ENCODE results near the gene CD8B. TPM values are rescaled to one million over a fixed set of nuclear protein-coding genes. Genes with fewer than 3 reads are reported as not detected.
"Not testable (repeated sequence)": the region's sequence is repeated elsewhere in the genome, so short reads cannot be mapped to it uniquely, and the experiment has no call there.

CD8B gene
- total RNA-seq, result 1 to 10 TPM; 1.8 to 7.3 (median 2.8) TPM

DNA sequence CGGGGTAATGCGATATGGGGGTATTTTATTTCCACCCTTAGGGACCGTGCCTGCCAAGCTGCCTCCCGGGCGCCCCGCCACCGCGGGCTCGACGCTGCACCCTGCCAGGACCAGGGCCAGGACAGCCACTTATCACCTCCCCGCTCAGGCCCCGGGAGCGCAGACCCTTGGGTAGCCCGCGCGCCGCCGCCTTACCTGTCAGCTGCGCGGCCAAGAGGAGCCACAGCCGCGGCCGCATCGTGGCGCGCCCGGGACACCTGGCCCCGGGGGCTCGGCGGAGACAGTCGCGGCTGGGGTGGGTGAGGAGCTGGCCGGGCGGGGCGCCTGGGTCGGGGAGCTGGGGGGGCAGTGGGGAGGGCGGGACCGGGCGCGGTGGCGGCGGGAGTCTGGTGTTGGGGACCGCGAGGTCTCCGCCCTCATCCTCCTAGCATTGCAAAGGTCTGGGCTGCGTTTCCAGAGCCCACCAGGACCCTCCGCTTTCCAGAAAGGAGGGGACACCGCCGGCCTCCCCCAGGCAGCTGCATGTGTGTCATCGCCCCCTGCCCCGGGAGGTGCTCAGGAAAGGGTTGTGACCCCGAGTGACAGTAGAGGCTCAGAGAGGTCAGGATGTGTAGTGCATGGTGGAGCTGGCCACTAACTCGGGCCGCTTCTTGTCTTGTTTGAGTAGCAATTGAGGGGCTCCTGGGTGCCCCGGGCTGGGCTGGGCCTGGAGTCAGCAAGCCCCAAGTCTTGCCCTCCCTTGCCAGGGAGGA is at the start of gene CD8B:
Gene CD8B (minus strand): TSS at position 259 of the 752 bp plus-strand sequence. CDS start 21 bp downstream, at position 238.
- ATAC-seq (ENCODE audit: low FRiP score); DNase-seq (ENCODE audit: low spot score): not testable (repeated sequence)

DNA sequence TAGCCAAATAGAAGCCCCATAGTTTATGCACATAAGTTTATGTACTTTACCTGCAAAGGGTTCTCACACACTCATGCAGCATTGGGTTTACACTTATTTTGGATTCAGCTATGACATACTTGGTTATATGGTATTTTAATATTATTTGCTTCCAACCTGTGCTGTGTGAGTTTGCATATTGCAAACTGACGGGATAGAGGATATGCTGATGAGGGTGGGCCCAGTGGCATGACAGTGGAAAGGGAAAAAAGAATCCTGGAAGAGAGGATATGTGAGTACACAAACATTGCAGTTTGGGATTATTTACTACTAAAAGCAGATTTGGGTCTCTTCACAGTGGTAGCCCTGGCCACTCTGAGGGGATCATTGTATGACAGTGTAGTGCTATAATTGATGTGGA is 44.2 kb upstream of the CD8B start:
- not testable (repeated sequence) for ATAC-seq (ENCODE audit: low FRiP score); DNase-seq (ENCODE audit: low spot score)

- not testable (repeated sequence) for ATAC-seq (ENCODE audit: low FRiP score); DNase-seq (ENCODE audit: low spot score)
Observed at GRCh38 chr2:86900687-86901086, 39.0 kb upstream of the CD8B start.

DNA sequence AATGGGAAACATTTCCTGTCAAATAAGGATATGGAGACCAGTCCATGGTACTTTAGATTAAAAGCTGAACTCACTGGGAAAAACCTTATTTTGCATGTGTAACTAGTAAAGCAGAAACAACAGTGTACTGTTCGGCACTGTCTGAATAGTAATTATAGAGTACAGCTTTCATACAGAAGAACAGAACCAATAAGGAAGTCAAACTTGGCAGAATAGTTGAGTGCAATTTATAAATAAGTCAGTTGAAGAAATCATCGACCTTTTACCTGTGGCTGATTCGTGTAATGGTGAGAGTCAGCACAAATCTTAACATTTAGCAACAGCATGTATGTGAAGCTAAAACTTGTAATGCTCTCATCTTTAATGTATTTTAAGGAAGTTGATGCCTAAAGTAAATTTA is 24.3 kb upstream of the CD8B start:
- not testable (repeated sequence) for DNase-seq (ENCODE audit: low spot score); ATAC-seq (ENCODE audit: low FRiP score)

DNA sequence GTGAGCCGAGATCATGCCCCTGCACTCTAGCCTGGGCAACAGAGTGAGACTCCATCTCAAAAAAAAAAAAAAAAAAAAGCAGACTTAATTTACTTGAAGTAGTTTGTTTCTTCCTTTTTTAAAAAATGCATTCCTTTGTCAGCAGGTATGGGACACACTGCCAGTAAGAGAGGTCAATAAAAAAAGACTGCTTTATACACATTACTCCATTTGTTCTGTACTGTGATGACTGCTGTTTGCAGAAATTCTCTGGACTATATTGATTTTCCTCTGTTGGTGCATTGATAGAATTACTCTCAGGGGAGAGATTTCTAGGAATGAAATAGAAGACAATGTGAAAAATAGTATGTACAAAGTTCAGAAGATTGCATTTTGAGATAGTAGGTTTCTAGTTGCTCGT is 21.2 kb upstream of the CD8B start:
- not testable (repeated sequence) for DNase-seq (ENCODE audit: low spot score); ATAC-seq (ENCODE audit: low FRiP score)

- not testable (repeated sequence) for ATAC-seq (ENCODE audit: low FRiP score); DNase-seq (ENCODE audit: low spot score)
Observed at GRCh38 chr2:86882118-86882665, 20.5 kb upstream of the CD8B start.

- ATAC-seq (ENCODE audit: low FRiP score); DNase-seq (ENCODE audit: low spot score): not testable (repeated sequence)
Observed at GRCh38 chr2:86878986-86879385, 17.3 kb upstream of the CD8B start.

DNA sequence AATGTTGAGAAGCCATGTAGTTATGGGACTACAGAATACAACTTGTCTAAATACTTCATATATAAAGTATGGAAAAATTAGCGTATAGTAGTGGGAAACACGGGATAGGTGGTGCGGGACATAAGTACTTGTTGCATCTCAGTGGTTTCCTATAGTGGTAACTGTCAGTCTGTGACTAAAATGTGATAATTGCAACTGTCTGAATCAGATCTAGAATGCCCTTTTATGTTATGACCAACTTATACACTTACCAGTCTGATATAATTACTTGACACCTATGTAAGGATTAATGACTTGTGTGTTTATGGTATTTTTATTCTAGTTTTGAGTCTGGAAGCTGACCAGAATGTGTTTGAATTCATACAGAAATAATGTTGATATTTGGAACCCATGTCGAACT is 9.3 kb upstream of the CD8B start:
- DNase-seq (ENCODE audit: low spot score); ATAC-seq (ENCODE audit: low FRiP score): not testable (repeated sequence)

GRCh38 chr2:86868895-86869468 is 7.3 kb upstream of the CD8B start:
- not testable (repeated sequence) for ATAC-seq (ENCODE audit: low FRiP score); DNase-seq (ENCODE audit: low spot score)

DNA sequence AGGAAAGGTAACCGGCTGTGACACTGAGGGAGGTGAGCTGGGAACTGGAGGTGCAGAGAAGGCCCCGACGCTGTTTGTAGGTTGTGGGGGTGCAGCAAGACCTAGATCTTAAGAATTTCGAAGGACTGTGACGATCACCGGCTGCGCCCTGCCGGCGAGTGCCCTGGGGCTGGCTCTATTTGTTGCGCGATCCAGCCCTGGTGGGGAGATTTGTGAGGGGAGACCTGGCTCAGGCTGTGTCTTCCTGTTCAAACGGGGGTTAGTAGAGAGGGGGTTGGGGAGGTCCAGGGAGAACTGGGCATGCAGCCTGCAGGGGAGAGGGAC is 656 bp upstream of the CD8B start:
- not testable (repeated sequence) for DNase-seq (ENCODE audit: low spot score); ATAC-seq (ENCODE audit: low FRiP score)

DNA sequence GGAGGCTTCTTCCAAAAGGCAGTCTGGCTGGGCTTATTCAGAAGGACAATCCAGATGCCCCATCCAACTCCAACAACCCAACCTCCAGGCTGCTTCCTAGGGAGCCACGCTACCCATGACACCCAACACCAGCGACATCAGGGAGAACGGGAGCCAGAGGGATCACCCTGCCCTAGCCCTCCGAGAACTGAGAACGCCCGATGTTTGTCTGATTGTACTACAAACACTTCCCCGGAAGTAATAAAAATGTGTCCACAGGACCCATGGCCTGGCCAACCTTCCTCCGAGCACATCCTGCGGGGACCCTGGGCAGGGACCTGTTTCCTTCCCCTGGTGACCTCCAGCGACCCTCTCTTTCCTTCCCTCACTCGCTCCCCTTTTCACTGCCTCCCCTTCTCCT is 511 bp downstream of the CD8B start:
- ATAC-seq (ENCODE audit: low FRiP score); DNase-seq (ENCODE audit: low spot score): not testable (repeated sequence)

DNA sequence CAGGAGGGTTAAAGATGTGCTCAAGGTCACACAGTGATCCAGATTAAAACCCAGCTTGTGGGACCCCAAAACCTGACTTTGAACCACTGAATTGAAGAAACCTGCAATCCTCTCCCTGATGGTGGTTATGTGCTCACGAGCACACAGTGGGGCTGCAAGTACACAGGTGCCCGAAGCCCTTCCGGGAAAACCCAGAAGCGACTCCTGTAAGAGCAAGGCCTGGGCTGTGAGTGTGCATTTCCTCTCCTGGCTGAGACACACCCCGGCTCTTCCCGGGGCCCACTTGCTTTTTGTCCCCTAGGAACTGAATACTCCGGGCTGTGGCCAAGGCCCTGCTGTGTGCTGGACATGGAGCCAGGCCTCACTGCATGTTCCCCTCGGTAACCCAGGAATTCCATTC is 1.1 kb downstream of the CD8B start:
- not testable (repeated sequence) for ATAC-seq (ENCODE audit: low FRiP score); DNase-seq (ENCODE audit: low spot score)

DNA sequence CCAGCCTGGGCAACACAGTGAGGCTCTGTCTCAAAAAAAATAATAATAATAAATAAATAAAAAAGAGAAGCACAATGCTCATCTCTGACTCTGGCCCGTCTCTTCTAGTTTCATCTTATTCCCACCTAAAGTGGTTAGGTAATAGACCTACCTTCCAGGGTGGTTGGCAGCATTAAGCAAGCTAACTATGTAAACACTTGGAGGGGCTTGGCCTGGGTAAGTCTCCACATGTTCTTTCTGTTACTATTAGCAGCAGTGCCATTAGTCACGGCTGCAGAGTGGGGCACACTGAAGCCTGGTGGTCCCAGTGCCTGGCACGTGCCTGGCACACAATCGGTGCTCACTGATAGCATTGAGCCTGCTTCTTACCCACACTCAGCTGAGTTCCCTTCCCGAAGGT is 4.0 kb downstream of the CD8B start:
- ATAC-seq (ENCODE audit: low FRiP score); DNase-seq (ENCODE audit: low spot score): not testable (repeated sequence)

DNA sequence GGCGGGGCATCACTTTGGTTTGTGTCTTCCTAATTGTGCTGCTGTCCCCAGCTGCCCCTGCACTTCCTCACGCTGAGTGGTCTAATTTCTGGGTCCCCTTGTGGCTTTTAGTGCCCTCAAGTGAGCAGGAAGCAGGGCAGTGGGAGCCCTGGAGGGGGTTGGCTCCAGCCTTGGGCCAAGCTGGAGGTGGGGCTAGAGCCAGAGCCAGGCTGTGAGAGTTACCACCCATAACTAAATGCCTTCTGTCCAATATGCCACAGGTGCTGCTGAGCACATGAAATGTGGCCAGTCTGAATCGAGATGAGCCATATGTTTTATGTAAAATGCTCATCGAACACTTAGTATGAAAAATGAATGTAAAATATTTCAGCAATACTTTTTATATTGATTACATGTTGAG is 5.2 kb downstream of the CD8B start:
- DNase-seq (ENCODE audit: low spot score); ATAC-seq (ENCODE audit: low FRiP score): not testable (repeated sequence)

DNA sequence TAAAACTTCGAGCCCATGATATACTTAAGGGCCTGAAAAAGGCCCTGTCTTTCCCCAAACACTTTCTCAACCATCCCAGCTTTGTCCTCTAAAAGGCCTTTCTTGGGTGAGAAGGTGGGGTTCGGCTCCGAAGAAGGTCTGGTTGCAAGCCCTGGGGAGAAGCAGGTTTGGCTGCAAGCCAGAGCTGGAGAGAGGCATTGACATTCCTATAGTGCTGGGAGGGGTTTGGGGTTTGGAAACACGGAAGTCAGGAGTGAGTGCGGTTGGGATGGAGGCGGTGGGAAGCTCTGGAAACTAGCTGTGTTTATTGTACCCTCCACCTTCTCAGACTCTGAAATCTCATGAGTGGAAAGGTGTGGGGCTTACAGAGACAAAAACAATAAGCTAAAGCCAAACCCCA is 5.7 kb downstream of the CD8B start:
- ATAC-seq (ENCODE audit: low FRiP score), result not testable (repeated sequence)

GRCh38 chr2:86851581-86851980 is 10.1 kb downstream of the CD8B start:
- DNase-seq (ENCODE audit: low spot score); ATAC-seq (ENCODE audit: low FRiP score): not testable (repeated sequence)

More for the DNA sequence above, 5.7 kb downstream of the CD8B start:
- not testable (repeated sequence) for DNase-seq (ENCODE audit: low spot score)

DNA sequence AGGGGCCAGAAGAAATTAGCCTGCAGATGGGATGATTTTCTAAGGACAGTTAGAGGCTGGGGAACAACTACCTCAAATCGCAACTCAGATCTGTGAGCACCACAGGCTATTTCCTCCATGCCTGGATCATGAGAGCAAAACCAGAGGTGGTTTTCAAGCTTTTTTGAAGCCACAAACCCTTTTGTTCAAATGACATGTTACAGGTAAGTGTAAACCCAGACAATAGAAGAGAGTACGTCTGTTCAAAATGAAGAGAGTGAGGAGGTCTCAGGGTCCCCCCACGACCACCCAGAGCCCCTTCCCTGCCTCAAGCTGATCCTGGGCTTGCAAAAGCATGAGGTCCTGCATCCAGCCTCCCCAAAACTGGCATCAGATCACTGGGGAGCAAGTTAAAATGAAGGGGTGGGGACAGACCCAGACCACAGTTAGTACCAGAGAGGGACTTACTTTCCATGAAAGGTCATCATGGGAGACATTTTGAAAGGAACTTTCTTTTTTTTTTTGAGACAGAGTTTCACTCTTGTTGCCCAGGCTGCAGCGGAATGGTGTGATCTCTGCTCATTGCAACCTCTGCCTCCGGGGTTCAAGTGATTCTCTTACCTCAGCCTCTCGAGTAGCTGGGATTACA is 19.0 kb downstream of the CD8B start:
- not testable (repeated sequence) for ATAC-seq (ENCODE audit: low FRiP score); DNase-seq (ENCODE audit: low spot score)

DNA sequence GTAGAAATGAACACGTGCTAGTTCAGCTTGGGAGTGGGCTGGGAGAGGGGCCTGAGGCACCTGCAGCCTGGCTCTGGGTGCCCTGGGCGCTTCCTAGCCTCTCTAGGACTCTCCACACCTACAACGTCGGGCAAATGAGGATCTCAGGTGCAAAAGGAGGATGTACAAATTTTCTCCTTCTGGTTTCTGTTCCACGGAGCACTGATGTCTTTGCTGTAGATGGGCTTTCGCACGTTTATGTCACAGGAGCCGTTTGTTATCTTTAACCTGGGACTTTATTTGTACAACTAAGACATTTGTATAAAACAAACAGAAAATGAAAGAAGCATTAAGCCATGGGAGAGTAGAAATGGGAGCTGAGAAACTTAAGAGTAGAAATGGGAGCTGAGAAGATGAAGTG is 20.4 kb downstream of the CD8B start:
- not testable (repeated sequence) for ATAC-seq (ENCODE audit: low FRiP score); DNase-seq (ENCODE audit: low spot score)

DNA sequence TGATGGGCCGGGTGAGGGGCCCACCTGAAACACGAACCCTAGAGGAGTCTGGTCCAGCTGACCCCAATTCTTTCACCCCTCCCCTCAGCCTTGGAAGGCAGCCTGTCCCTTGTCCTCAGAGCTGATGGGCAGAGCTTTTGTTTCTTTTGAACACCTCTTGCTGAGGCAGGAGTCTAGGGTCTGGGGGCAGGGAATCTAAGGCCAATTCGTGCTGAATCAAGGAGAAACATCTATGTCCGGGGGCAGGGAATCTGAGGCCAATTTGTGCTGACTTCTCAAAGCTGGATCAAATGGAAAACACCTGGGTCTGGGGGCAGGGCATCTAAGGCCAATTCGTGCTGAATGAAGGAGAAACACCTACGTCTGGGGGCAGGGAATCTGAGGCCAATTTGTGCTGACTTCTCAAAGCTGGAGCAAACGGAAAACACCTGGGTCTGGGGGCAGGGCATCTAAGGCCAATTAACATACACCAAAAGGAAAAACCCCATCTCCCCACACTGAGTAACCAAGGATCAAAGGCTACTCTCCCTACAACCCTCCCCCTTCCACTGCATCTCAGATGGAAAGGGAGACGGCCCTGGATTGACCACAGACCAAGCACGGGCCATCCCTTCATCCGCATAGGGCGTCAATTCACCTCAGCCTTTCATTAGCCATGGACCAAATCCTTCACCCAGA is 21.7 kb downstream of the CD8B start:
- ATAC-seq (ENCODE audit: low FRiP score); DNase-seq (ENCODE audit: low spot score): not testable (repeated sequence)

All from omental fat pad (tissue), 4 donors.